ENCODE results near the gene PLEKHJ1. TPM values are rescaled to one million over a fixed set of nuclear protein-coding genes. Genes with fewer than 3 reads are reported as not detected.

PLEKHJ1 gene
- total and polyA plus RNA-seq, 2 of the 13 experiments (the other 11 are each of a cell fraction or from before 2014, with no cell fraction given): 70.5 to 130 TPM

DNA sequence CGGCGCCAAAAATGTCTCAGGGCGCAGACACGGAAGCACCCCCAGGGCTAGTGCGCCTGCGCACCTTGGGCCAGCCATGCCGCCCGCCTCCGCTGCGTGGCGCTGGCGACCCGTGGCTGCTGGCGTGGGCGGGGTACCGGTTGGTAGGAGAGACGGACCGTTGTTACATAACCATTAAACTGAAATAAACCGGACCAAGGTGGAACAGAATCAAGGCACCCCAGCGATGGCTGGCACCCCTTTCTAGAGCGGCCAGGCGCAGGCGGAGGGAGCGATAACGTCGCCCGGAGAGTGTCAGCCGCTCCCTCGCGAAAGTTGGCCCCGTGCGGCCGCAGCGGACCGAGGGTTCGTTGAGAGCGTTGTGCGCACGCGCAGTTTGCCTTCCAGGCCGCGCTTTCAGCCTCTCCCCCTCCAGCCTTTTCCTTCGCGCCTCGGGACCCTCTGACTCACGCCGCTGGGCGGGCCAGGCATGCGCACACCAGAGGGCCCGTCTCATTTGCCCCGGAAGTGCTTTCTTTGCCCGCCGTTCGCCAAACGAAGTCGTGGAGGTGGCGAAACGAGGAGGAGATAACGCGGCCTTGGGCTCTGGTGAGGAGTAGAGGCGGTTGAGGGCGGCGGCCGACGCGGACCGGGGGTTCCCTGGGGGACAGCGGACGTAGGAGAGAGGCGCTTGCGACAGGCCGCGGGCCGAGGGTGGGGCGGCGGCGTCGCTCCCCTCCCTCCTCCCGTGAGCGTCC is at the start of gene PLEKHJ1, which contains the start of gene SF3A2 (continued):
- TF ChIP-seq ZFY (CRISPR knock-in tag; IDR thresholded peaks at IDR 0.05): peak; percentile 90; the same call in 1 of the 2 replicates
- peak; percentile 99 for TF ChIP-seq ZNF670 (CRISPR knock-in tag; IDR thresholded peaks at IDR 0.05; ENCODE audit: borderline replicate concordance)
- TF ChIP-seq FIP1L1 (IDR thresholded peaks at IDR 0.05; ENCODE audit: borderline replicate concordance, insufficient read depth, low read depth, low read length): 0 out of 2 replicates have a peak, but pooled peaks have one; percentile 30
- TF ChIP-seq ZNF749 (CRISPR knock-in tag; IDR thresholded peaks at IDR 0.05; ENCODE audit: borderline replicate concordance): peak; percentile 98
- peak; percentile 89 for TF ChIP-seq ZNF225 (CRISPR knock-in tag; IDR thresholded peaks at IDR 0.05)
- peak; percentile 80; the same call in 1 of the 2 replicates for TF ChIP-seq ZNF124 (CRISPR knock-in tag; IDR thresholded peaks at IDR 0.05)
- TF ChIP-seq ZNF350 (CRISPR knock-in tag; IDR thresholded peaks at IDR 0.05; ENCODE audit: borderline replicate concordance, low read depth): peak; percentile 91
- TF ChIP-seq, protein P1, sequence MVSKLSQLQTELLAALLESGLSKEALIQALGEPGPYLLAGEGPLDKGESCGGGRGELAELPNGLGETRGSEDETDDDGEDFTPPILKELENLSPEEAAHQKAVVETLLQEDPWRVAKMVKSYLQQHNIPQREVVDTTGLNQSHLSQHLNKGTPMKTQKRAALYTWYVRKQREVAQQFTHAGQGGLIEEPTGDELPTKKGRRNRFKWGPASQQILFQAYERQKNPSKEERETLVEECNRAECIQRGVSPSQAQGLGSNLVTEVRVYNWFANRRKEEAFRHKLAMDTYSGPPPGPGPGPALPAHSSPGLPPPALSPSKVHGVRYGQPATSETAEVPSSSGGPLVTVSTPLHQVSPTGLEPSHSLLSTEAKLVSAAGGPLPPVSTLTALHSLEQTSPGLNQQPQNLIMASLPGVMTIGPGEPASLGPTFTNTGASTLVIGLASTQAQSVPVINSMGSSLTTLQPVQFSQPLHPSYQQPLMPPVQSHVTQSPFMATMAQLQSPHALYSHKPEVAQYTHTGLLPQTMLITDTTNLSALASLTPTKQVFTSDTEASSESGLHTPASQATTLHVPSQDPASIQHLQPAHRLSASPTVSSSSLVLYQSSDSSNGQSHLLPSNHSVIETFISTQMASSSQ (IDR thresholded peaks at IDR 0.05; ENCODE audit: low read depth): no peak
- TF ChIP-seq, protein P1 (CRISPR knock-in tag; IDR thresholded peaks at IDR 0.05; ENCODE audit: borderline replicate concordance): peak; percentile 69; the same call in 1 of the 2 replicates
- TF ChIP-seq NRL (CRISPR knock-in tag; IDR thresholded peaks at IDR 0.05; ENCODE audit: borderline replicate concordance): peak; percentile 99
- peak; percentile 88 for TF ChIP-seq ELF1 (CRISPR knock-in tag; IDR thresholded peaks at IDR 0.05)
- TF ChIP-seq, protein P2, sequence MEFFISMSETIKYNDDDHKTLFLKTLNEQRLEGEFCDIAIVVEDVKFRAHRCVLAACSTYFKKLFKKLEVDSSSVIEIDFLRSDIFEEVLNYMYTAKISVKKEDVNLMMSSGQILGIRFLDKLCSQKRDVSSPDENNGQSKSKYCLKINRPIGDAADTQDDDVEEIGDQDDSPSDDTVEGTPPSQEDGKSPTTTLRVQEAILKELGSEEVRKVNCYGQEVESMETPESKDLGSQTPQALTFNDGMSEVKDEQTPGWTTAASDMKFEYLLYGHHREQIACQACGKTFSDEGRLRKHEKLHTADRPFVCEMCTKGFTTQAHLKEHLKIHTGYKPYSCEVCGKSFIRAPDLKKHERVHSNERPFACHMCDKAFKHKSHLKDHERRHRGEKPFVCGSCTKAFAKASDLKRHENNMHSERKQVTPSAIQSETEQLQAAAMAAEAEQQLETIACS (CRISPR knock-in tag; IDR thresholded peaks at IDR 0.05): no peak
- TF ChIP-seq, protein P3, sequence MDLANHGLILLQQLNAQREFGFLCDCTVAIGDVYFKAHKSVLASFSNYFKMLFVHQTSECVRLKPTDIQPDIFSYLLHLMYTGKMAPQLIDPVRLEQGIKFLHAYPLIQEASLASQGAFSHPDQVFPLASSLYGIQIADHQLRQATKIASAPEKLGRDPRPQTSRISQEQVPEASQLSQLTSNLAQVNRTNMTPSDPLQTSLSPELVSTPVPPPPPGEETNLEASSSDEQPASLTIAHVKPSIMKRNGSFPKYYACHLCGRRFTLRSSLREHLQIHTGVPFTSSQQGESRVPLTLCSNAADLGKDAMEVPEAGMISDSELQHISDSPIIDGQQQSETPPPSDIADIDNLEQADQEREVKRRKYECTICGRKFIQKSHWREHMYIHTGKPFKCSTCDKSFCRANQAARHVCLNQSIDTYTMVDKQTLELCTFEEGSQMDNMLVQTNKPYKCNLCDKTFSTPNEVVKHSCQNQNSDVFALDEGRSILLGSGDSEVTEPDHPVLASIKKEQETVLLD (CRISPR knock-in tag; IDR thresholded peaks at IDR 0.05; ENCODE audit: low read depth): peak; percentile 96
- TF ChIP-seq, protein P4, sequence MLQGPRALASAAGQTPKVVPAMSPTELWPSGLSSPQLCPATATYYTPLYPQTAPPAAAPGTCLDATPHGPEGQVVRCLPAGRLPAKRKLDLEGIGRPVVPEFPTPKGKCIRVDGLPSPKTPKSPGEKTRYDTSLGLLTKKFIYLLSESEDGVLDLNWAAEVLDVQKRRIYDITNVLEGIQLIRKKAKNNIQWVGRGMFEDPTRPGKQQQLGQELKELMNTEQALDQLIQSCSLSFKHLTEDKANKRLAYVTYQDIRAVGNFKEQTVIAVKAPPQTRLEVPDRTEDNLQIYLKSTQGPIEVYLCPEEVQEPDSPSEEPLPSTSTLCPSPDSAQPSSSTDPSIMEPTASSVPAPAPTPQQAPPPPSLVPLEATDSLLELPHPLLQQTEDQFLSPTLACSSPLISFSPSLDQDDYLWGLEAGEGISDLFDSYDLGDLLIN (CRISPR knock-in tag; IDR thresholded peaks at IDR 0.05; ENCODE audit: borderline replicate concordance): peak; percentile 89; the same call in 1 of the 2 replicates
- TF ChIP-seq, protein P5, sequence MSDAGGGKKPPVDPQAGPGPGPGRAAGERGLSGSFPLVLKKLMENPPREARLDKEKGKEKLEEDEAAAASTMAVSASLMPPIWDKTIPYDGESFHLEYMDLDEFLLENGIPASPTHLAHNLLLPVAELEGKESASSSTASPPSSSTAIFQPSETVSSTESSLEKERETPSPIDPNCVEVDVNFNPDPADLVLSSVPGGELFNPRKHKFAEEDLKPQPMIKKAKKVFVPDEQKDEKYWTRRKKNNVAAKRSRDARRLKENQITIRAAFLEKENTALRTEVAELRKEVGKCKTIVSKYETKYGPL (CRISPR knock-in tag; IDR thresholded peaks at IDR 0.05): peak; percentile 99
- peak; percentile 10; the same call in 1 of the 2 replicates for TF ChIP-seq ZNF12 (CRISPR knock-in tag; IDR thresholded peaks at IDR 0.05)
- peak; percentile 98 for TF ChIP-seq ZNF709 (CRISPR knock-in tag; IDR thresholded peaks at IDR 0.05)
- TF ChIP-seq, protein P6, sequence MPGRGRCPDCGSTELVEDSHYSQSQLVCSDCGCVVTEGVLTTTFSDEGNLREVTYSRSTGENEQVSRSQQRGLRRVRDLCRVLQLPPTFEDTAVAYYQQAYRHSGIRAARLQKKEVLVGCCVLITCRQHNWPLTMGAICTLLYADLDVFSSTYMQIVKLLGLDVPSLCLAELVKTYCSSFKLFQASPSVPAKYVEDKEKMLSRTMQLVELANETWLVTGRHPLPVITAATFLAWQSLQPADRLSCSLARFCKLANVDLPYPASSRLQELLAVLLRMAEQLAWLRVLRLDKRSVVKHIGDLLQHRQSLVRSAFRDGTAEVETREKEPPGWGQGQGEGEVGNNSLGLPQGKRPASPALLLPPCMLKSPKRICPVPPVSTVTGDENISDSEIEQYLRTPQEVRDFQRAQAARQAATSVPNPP (CRISPR knock-in tag; IDR thresholded peaks at IDR 0.05): peak; percentile 96
